DND-41 (cell line): ENCODE results near the gene PEAK3.

ENCODE experiments used
- ATAC-seq: fragments of 200-7000 bp; cut with Tn5 transposase; 3 replicates; pipeline ENCODE4 v1.9.1; 2021; ENCODE audit warnings: low read depth; ENCODE audit not compliant: insufficient read depth
- DNase-seq: peaks from one replicate; pipeline ENCODE4 v3.0.0-alpha.2; 2020
- H2AFZ ChIP-seq: 2 replicates; pipeline ENCODE4 v1.6.0; 2012; ENCODE audit warnings: low read depth, low read length
- H3K27ac ChIP-seq: 2 replicates; pipeline ENCODE4 v1.5.1; 2012; ENCODE audit warnings: low read length, inconsistent platforms
- H3K27me3 ChIP-seq: fragments of 200-600 bp; sonication (generic); 2 replicates; pipeline ENCODE4 v1.6.0; 2012; ENCODE audit warnings: low read length, mild to moderate bottlenecking, inconsistent platforms; ENCODE audit not compliant: insufficient read depth, poor library complexity
- H3K36me3 ChIP-seq: 2 replicates; pipeline ENCODE4 v1.5.1; 2012; ENCODE audit warnings: low read length, inconsistent platforms; ENCODE audit not compliant: insufficient read depth
- H3K4me1 ChIP-seq: 2 replicates; pipeline ENCODE4 v1.5.1; 2012; ENCODE audit warnings: mild to moderate bottlenecking, low read length; ENCODE audit not compliant: insufficient read depth
- H3K4me2 ChIP-seq: 2 replicates; pipeline ENCODE4 v1.6.0; 2012; ENCODE audit warnings: mild to moderate bottlenecking, moderate library complexity, low read length, inconsistent platforms; ENCODE audit not compliant: insufficient read depth
- H3K4me3 ChIP-seq, 2 experiments: fragments of 200-600 bp in 1 of 2; shearing (Covaris generic) in 1 of 2; 2 replicates each; pipeline ENCODE4 v1.5.1; 2012 to 2016; ENCODE audit warnings: inconsistent platforms in 2 of 2, low read length in 2 of 2, mild to moderate bottlenecking in 2 of 2, low read depth in 1 of 2, moderate library complexity in 1 of 2
- H3K79me2 ChIP-seq: 2 replicates; pipeline ENCODE4 v1.6.0; 2012; ENCODE audit warnings: low read length, inconsistent platforms; ENCODE audit not compliant: insufficient read depth
- H3K9ac ChIP-seq: 2 replicates; pipeline ENCODE4 v1.6.0; 2012; ENCODE audit warnings: low read depth, mild to moderate bottlenecking, inconsistent platforms, low read length, moderate library complexity
- H3K9me3 ChIP-seq: 2 replicates; pipeline ENCODE4 v1.5.1; 2012; ENCODE audit warnings: low read length, moderate library complexity, mild to moderate bottlenecking, inconsistent platforms; ENCODE audit not compliant: insufficient read depth, severe bottlenecking
- H4K20me1 ChIP-seq: 2 replicates; pipeline ENCODE4 v1.6.0; 2012; ENCODE audit warnings: low read length; ENCODE audit not compliant: insufficient read depth
- CTCF ChIP-seq: IDR thresholded peaks from 2 replicates; pipeline ENCODE4 v1.5.1; 2012; ENCODE audit warnings: borderline replicate concordance, low read length, moderate library complexity, mild to moderate bottlenecking; ENCODE audit not compliant: poor library complexity, severe bottlenecking; ENCODE audit errors: extremely low read depth
- EZH2 ChIP-seq: IDR thresholded peaks from 3 replicates; pipeline ENCODE4 v1.6.1; 2012; ENCODE audit warnings: borderline replicate concordance, low read depth, mild to moderate bottlenecking, moderate library complexity, low read length, inconsistent platforms; ENCODE audit not compliant: severe bottlenecking

PEAK3 gene

GRCh38 chr19:2306971-2307370 is 25.0 kb upstream of the PEAK3 start:
- no peaks in the 10 kb centered on the region for H4K20me1 ChIP-seq
- H3K4me3 ChIP-seq = no peak overlapping the region
- TF ChIP-seq CTCF = no peak
- TF ChIP-seq EZH2 = no peak
- H3K4me2 ChIP-seq = no peak overlapping the region
- no peaks in the 10 kb centered on the region for H3K79me2 ChIP-seq
- no peaks in the 10 kb centered on the region for H3K4me1 ChIP-seq
- no peaks in the 10 kb centered on the region for H3K36me3 ChIP-seq
- no peak overlapping the region for H3K27ac ChIP-seq
- ATAC-seq (no peak), DNase-seq (no peak)
- H2AFZ ChIP-seq = no peak overlapping the region
- no peak overlapping the region for H3K9ac ChIP-seq
- H3K27me3 ChIP-seq = no peaks in the 10 kb centered on the region
- H3K9me3 ChIP-seq = no peaks in the 10 kb centered on the region

- no peaks in the 10 kb centered on the region for H3K27me3 ChIP-seq
- H3K9me3 ChIP-seq = no peaks in the 10 kb centered on the region
- H4K20me1 ChIP-seq = no peaks in the 10 kb centered on the region
- DNase-seq (no peak), ATAC-seq (no peak)
- no peak overlapping the region for H3K4me3 ChIP-seq
- no peak overlapping the region for H3K9ac ChIP-seq
- H2AFZ ChIP-seq = no peak overlapping the region
- H3K79me2 ChIP-seq = no peaks in the 10 kb centered on the region
- no peaks in the 10 kb centered on the region for H3K36me3 ChIP-seq
- no peak overlapping the region for H3K4me2 ChIP-seq
- no peaks in the 10 kb centered on the region for H3K4me1 ChIP-seq
- TF ChIP-seq CTCF (no peak), EZH2 (no peak)
- H3K27ac ChIP-seq = no peak overlapping the region
These were observed 24.4 kb upstream of the PEAK3 start for GRCh38 chr19:2306281-2306806.

- H3K9ac ChIP-seq = no peak overlapping the region
- H3K4me1 ChIP-seq = no peaks in the 10 kb centered on the region
- H3K4me2 ChIP-seq = no peak overlapping the region
- H3K27me3 ChIP-seq = no peaks in the 10 kb centered on the region
- H4K20me1 ChIP-seq = no peaks in the 10 kb centered on the region
- H3K79me2 ChIP-seq = no peaks in the 10 kb centered on the region
- DNase-seq (no peak), ATAC-seq (no peak)
- H3K36me3 ChIP-seq = no peaks in the 10 kb centered on the region
- H3K9me3 ChIP-seq = no peaks in the 10 kb centered on the region
- no peak for TF ChIP-seq EZH2
- no peak for TF ChIP-seq CTCF
- no peak overlapping the region for H3K27ac ChIP-seq
- no peak overlapping the region for H3K4me3 ChIP-seq
- H2AFZ ChIP-seq = no peak overlapping the region
These were observed 23.7 kb upstream of the PEAK3 start for GRCh38 chr19:2305452-2306280.
